HG03159 (cell line): ENCODE results near the gene ANK3.
"Not testable (repeated sequence)": the region's sequence is repeated elsewhere in the genome, so short reads cannot be mapped to it uniquely, and the experiment has no call there.

Experiments used
- ATAC-seq: cut with Tn5 transposase; IDR thresholded peaks from one replicate; pipeline ENCODE4 v1.9.1; 2021; ENCODE audit warnings: mild to moderate bottlenecking, moderate library complexity; ENCODE audit not compliant: unreplicated experiment

Gene ANK3

DNA sequence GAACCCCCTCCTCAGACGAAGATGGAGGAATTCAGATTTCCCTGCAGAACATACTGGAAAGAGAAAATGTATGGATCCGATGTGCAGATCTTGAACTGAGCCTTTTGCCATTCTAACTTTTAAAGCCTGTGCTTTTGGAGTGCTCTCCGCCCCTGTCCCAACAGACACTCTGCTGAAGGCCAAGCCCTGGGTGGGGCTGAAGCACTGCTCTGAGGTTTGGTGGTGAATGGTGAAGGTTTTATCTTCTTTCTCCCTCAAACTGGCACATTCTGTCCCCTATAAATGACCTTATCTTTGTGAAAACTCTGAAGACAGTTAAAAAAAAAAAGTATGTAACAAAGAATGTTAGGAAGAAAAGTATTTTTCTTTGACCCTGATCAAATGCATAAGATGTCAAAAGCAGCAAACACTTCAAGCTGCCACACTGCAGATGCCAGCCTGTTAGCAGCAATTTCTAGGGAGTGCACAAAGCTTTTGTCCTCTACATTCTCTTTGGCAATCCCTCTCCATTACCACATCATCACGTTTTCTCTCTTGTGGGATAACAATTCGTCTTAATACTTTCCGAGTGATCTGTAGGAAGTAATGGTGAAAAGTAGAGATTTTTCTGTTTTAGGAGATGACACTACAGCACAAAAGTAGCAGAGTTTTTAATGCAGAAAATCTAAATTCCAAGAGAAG lies 346.0 kb downstream of the ANK3 start:
- ATAC-seq: no peak

DNA sequence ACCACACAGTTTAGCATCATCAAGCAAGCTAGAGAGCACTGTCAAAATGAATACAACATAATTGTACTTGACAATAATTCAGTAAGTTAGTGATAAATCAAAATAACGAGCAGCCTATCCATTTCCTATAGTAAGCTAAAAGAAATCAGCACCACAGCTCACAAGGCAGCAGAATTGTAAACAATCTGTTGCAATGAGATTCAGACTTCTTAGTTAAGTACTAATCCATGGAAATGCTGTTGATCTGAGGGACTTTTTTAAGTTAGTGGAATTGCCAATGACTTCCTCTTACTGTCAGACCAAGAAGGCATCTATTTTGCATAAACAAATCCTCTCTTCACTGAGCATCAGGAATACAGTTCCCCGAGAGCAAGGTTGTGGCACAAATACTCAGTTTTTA lies 346.8 kb downstream of the ANK3 start:
- no peak for ATAC-seq

DNA sequence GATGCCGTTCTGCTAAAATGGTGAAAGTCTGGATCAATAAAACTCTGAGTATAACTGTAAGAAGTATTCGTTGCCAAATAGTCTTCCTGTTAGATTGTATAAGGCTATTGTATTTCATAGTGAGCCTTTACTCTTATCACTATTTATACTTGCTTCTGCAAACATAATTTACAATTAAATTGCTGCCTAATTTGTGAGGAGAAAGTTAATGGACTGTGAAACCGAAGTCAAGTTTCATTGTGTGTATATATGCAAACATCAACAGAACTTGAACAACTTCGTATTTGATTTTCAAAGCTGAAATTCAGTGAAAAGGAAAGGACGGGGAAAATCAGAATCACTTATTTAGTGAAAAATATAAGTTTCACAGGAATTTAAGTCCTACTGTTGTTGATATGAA lies 347.4 kb downstream of the ANK3 start:
- ATAC-seq: no peak

DNA sequence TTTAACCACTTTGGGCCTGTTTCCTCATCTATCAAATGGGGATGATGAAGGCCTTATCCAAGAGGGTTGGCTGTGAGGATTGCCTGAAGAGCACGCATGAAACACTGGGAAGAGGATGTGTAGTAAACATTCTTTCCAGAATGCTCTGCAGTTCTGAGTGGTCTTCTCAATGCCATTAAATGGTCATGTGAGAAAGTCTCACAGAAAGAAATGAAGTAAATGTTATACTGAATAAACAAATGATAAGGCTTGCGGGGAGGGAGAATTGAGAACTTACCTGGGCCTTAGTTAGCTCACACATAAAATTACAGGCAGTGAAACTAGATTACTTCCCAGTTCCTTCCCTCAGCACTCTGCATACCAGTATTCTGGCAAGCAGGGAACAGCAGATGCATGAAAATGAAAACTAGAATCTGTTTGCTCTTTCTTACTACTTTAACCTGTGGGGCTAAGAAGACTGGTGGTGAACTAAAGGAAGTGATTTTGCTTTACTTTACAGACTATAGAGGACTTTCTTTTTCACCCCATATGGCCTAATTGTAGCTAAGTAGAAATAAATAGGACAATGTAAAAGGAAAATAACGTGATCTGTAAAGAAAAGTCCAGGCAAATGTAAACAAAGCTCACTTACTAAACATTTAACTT lies 348.1 kb downstream of the ANK3 start:
- no peak for ATAC-seq

DNA sequence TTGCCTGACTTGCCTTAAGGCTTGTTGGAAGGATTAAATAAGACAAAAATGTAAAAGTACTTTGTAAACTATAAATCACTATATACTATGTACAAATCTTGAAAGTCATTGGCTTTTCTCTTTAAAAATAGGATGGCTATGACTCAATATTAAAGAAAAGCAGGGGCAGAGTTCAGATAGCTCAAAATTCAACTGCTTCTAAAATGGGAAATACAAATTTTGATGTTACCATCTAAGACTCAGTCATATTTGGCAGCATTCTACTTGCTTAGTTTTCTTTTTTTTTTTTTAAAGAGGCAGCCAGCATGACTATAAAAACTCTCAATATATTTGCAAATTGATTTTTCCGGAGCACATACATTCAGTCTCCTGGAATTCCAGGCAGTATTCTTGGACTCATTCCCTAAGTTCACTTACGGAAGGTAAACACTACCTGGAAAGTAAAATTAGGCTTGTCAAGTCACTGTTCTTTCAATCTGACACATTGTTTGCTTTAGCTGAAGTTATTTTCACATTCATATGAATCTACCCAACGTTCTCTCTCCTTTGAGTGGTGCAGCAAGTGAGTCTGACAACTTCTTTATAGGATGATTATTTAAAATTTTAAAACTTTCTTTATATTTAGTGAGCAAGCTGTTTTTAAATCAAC lies 349.5 kb downstream of the ANK3 start:
- ATAC-seq: no peak

DNA sequence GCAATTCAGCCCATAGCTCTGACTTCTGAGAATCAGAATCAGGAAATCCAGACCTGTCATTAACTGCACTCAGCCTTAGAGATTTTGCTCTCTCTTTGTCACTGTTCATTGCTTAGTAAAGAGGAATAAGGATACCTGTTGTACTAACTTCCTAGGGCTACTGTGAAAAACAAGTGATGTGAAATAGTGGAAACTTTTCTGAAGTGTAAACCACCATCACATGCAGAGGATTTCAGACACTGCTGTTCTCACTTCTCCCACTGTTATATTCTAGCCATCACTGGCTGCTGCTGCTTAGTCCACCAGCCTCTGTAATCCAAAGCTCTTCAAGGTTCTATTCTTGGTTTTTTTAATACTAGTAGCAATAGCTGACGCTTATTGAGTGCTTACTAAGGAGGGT lies 353.7 kb downstream of the ANK3 start:
- peak; percentile 84 for ATAC-seq

DNA sequence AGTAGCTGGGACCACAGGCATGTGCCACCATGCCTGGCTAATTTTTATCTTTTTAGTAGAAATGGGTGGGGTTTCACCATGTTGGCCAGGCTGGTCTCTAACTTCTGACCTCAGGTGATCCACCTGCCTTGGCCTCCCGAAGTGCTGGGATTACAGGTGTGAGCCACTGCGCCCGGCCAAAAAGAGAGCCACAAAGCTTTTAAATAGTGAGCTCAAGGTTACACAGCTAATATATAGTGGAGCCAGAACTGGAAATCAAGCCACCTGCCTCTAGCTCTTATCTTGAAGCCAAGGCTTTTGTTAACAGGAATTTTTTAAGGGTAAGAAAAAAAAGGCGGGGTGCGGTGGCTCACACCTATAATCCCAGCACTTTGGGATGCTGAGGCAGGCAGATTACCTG lies 354.3 kb downstream of the ANK3 start:
- not testable (repeated sequence) for ATAC-seq

DNA sequence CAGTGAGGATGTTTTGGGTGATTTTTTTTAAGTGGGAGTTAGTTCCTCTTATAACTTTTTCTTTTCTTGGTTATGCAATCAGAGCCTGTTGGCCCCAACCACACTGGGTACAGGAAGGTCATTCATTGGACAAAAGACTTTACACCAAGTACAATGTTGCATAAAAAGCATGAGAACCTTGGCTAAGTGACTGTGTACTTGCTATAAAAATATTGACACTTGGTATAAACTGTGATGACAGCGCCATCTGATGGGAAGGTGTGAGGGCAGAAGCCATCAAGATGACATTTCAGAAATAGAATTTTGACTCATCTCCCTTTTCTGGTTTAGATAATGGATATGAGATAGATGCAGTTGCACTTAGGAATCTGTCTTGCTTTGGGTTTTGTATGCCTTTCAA lies 357.0 kb downstream of the ANK3 start:
- ATAC-seq: peak; percentile 35

DNA sequence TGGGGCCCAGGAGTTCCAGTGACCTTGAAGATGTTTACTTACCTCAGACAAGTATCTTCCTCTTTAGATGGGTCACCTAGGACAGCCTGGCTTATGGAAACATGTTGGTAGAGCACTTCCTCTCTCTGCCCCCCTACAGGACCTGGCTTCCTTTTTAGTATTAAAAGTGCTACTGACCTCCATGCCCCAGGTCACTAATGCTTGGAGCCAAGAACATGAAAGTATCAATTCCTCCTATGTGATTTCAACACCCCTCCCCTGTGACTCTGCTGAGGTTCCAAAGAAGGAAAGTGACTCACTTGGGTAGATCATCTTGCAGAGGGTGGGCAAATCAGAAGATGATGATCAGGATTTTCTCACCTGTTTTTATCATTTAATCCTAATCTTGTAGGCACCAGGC lies 358.0 kb downstream of the ANK3 start:
- ATAC-seq: peak; percentile 48

DNA sequence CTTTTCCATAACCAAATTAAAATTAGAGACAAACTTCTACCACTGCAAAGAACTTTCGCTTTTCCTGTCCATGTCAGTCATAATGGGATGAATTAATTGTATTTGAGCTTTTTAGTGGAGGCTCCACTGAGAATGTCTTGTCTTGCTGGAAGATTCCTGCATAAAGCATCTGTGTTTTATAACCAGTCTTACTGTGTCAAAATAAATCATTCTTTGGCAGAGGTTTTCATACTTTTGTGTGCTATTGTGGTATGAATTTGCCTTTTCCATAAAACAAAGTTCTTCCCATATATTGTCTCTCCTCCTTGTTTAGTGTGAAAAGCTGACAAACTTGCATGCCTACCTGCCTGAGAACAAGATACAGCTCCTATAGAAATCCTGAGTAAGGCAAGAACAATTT lies 358.5 kb downstream of the ANK3 start:
- ATAC-seq: no peak

DNA sequence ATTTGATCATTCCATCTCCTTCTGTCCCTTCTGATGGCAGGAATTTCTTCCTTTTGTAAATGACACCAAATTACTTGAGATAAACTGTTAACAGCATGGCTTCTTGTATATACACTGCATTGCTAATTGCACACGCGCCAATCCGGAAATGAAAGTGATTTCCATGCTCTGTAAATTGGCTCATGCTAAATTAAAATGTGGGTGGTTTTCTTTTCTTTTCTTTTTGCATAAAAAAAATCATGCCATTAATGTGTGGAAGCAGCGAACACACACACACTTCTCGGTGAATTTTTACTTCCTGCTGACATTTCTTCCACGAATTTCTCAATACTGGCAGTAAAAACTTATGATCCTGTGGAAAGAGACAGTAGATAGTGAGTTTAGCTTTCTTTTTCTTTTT lies 360.2 kb downstream of the ANK3 start:
- ATAC-seq: no peak

DNA sequence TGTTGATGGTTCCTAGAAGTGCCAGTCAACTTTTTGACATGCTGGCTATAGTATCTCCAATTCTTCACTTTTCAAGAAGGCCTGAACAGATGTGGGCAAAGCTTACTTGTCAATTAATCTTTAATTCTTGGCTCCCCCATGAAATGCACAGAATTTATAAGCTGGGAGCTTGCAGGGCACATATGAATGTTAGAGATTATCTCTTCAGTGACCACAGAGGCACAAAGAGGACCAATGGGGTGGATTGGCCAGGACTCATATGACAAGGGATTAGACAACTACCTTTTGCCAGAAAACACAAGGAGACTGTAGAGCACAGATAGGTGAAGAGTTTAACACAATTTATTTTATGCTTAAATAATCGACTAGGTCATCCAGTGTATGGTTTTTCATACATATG lies 361.6 kb downstream of the ANK3 start:
- ATAC-seq: no peak

DNA sequence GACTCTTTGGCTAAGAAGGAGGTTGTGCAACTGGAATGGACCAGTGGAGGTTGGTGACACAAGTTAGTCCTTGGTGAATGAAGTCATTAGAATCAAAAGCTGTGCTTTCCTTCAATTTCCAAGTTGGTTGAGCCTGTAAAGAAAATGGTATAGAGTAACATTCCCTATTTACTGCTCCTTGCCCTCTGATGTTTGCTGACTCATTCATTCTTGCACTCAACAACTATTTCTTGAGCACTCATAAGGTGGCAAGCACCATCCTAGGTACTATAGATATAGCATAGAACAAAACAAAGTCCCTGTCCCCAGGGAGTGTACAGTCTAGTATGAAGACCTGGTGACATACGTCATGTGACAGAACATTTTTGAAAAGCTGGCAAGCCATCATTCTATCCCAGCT lies 364.4 kb downstream of the ANK3 start:
- no peak for ATAC-seq

DNA sequence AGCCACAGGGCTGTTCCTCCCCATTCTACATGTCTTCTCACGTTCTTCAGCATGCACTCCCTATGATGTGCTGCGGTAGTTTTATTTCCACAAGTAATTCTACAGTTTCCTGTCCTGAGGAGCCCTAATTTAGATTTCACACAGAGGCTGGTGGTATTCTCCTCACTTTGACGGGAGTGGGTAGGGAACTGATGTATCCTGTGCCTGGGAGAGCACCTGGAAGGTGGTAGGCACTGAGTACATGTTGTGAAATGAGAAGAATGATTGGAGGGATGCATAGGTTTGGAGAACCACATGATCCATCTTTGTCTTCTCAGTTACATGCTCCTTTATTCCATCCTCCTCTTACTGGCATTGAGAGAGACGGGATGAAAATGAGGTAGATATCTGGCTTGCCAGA lies 365.2 kb downstream of the ANK3 start:
- ATAC-seq: no peak

DNA sequence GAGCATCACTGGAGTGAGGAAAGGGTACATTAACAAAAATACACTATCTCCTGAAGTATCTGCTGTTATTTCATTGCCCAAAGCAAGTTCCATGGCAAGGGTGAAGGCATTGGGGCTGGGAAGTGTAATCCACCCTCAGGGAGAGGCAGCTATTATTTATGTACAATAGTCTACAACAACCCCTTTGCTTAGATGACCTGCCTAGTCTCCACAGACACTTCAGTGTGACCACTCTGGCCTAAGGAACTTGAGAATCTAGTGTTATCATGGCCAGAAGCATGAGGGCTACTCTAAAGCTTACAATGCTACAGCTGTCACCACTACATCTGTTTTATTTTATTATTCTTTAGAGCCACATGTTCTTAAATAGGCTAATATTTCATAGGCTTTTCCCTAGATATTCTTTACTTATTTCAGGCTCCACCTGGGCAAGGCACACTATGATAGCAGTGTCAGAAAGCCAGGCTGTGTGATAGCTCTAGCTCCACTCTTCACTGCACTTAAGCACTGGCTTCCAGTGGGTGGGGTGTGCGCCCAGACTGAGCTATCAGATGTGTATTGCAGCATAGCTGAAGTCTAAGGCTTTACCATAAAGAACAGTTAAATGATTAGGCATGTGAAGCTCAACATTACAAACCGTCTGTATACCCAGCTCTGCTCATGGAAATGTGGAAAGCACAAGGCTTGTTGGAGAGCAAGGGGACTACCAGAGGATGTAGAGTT lies 366.4 kb downstream of the ANK3 start:
- no peak for ATAC-seq

DNA sequence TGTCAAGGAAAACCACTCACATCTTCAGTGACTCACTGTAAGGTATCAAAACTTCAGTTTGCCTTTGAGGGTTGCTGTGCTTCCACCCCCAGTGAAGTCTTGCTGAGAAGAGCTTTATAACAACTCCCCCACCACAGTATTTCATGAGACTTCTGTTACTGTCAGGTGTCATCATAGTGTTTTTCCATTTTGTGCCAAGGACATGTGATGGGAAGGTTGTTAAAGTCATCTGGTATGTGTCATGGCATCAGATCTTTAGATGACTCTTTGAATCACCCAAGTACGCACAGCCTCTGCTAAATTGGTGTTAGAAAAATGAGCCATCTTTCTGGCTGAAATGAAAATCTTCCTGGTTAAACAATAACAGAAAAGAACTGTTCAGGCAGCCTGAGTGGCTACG lies 368.3 kb downstream of the ANK3 start:
- no peak for ATAC-seq

DNA sequence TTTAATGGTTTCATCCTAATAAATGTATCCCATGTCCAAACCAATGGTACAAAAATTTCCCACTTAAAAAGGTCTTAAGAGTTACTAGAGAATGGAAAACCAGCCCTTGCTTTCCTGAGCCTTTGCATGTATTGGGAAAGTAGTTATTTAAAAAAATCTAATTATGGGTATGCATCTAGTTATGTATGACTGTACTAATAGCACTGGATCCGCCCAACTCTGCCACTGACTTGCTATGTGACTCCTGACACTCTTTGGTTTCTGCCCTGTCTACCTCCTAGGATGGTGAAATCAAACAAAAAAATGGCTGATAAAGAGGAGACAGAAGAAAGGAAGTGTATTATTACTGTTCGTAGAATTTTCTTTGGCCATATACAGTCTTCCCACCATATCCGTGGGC lies 372.9 kb downstream of the ANK3 start:
- ATAC-seq: no peak

DNA sequence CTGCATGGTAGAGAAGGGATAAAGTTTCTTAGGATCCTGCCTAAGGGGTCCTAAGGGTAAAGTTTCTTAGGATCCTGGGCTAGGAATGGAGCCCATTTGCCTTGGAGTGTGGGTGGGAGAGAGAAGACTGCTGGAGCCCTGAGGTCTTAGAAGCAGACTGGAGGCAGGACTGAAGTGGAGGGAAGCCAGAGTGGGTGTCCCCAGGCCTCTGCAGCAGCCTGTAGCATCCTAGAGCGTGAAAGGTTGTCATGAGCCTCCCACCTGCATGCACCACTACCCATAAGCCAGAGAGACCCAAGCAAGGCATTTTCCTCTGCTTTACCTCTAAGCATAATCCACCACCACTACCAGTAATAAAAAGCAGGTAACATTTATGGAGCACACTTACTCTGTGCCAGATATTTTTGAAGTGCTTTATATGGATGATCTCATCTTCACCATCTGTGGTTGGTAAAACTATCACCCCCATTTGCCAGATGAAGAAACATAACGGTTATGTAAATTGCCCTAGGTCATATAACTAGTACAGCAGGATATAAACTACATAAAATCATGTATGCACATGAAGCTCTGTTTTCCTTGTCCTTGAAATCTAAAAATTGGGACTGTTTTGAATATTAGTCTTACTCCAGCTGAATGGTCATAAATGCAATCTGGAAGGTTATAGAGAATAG lies 379.8 kb downstream of the ANK3 start:
- ATAC-seq: no peak

DNA sequence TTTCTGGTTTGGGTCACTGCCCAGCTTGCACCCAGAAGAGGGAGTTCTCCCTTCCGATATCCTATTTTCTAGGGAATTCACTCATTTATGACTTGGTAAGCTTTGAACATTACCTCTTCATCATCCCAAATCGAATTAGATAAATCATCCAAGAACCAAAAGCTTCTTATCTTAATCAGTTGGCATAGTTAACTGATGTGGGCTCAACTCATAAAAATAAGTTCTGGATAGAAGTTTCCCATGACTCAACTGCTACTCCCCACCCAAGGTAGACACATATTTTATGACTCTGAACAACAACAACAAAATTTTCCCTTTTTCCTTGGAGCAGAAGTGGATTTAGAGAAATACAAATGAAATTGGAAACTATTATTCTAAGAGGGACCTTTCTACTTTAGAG lies 380.4 kb downstream of the ANK3 start:
- no peak for ATAC-seq

DNA sequence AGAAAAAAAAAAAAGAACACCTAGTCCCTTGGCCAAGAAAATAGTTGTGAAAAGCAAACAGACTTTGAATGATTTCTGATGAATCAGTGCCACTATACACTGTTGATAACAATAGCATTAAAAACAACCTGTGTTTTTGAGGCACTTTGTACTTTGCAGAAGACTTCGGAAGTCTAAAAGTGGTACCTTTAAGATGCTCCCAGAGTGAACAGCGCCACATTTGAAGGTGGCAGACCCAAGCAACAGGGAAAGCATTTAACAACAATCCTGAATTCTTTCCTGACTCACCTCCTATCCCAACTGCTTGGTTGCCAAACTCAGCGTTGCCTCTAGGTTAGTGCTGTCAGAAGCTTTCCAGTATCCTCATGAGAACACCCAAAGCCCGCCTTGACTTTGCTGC lies 380.9 kb downstream of the ANK3 start:
- ATAC-seq: no peak

DNA sequence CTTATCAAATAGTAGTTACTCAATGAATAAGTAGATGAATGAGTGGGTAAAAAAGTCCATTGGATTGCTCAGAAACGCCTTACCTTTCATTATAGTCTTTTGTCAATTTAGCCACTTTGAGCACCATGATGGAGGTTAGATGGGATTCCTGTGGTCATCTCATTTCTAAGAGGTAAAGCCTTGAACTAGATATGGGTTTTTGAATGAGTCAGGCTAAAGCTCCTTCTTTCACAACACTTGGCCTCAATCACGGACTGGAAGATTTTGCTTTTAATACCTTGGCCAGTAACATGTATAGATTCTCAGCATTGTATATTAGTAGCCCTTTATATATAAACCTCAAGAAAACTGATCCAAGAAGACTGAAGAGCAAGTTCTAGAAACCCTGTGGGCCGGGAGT lies 383.6 kb downstream of the ANK3 start:
- no peak for ATAC-seq
